ENCODE results near the gene FBXW8.

- TF ChIP-seq CTCF (IDR thresholded peaks at IDR 0.05; ENCODE audit: poor library complexity) (no peak), EZH2 (IDR thresholded peaks at IDR 0.05; ENCODE audit: borderline replicate concordance) (no peak)
These were observed 36.3 kb upstream of the FBXW8 start for GRCh38 chr12:116874324-116874995.
